ENCODE data around the gene FBXL7.

Gene FBXL7

GRCh38 chr5:15914638-15915037 is 414.7 kb downstream of the FBXL7 start:
- Histone ChIP-seq H3K9ac (ENCODE audit: low read length) (no peak overlapping the region), H3F3A (ENCODE audit: insufficient read depth, low read length) (no peaks in the 10 kb centered on the region), H4K20me1 (ENCODE audit: insufficient read depth, low read length) (no peaks in the 10 kb centered on the region), H2AFZ (ENCODE audit: low read length) (no peak overlapping the region), H3K27me3 (ENCODE audit: insufficient read depth, low read length) (no peaks in the 10 kb centered on the region), H3K4me2 (ENCODE audit: low read length) (no peak overlapping the region), H3K9me3 (ENCODE audit: low read length) (no peaks in the 10 kb centered on the region), H3K4me1 (ENCODE audit: insufficient read depth, low read length, severe bottlenecking) (no peaks in the 10 kb centered on the region), H3K79me2 (ENCODE audit: insufficient read depth, low read length) (no peaks in the 10 kb centered on the region), H3K9me2 (ENCODE audit: low read depth, low read length) (no peaks in the 10 kb centered on the region), H3K27ac (ENCODE audit: low read depth, low read length, poor library complexity, severe bottlenecking) (no peak overlapping the region), H3K4me3 (ENCODE audit: low read depth, low read length, poor library complexity, severe bottlenecking) (no peak overlapping the region), H3K36me3 (ENCODE audit: insufficient read depth, low read length) (no peaks in the 10 kb centered on the region)
- TF ChIP-seq EZH2 (IDR thresholded peaks at IDR 0.05; ENCODE audit: borderline replicate concordance, low read length) (no peak), CTCF (IDR thresholded peaks at IDR 0.05; ENCODE audit: low read length) (no peak)

GRCh38 chr5:15926586-15926985 is 426.6 kb downstream of the FBXL7 start:
- no peaks in the 10 kb centered on the region for H4K20me1 ChIP-seq (ENCODE audit: insufficient read depth, low read length)
- TF ChIP-seq CTCF (IDR thresholded peaks at IDR 0.05; ENCODE audit: low read length) (no peak), EZH2 (IDR thresholded peaks at IDR 0.05; ENCODE audit: borderline replicate concordance, low read length) (no peak)
- no peak overlapping the region for H3K4me2 ChIP-seq (ENCODE audit: low read length)
- H3K4me1 ChIP-seq (ENCODE audit: insufficient read depth, low read length, severe bottlenecking), result no peaks in the 10 kb centered on the region
- no peaks in the 10 kb centered on the region for H3K79me2 ChIP-seq (ENCODE audit: insufficient read depth, low read length)
- H2AFZ ChIP-seq (ENCODE audit: low read length), result no peak overlapping the region
- H3K27ac ChIP-seq (ENCODE audit: low read depth, low read length, poor library complexity, severe bottlenecking), result no peak overlapping the region
- no peak overlapping the region for H3K4me3 ChIP-seq (ENCODE audit: low read depth, low read length, poor library complexity, severe bottlenecking)
- no peaks in the 10 kb centered on the region for H3K27me3 ChIP-seq (ENCODE audit: insufficient read depth, low read length)
- no peaks in the 10 kb centered on the region for H3K9me2 ChIP-seq (ENCODE audit: low read depth, low read length)
- H3K9me3 ChIP-seq (ENCODE audit: low read length), result no peaks in the 10 kb centered on the region
- no peak overlapping the region for H3K9ac ChIP-seq (ENCODE audit: low read length)
- no peaks in the 10 kb centered on the region for H3K36me3 ChIP-seq (ENCODE audit: insufficient read depth, low read length)
- no peaks in the 10 kb centered on the region for H3F3A ChIP-seq (ENCODE audit: insufficient read depth, low read length)

GRCh38 chr5:15927710-15928380 is 427.9 kb downstream of the FBXL7 start:
- Histone ChIP-seq H3K36me3 (ENCODE audit: insufficient read depth, low read length) (no peaks in the 10 kb centered on the region), H3K4me3 (ENCODE audit: low read depth, low read length, poor library complexity, severe bottlenecking) (no peak overlapping the region), H3K9me3 (ENCODE audit: low read length) (no peaks in the 10 kb centered on the region), H3K79me2 (ENCODE audit: insufficient read depth, low read length) (no peaks in the 10 kb centered on the region), H3F3A (ENCODE audit: insufficient read depth, low read length) (no peaks in the 10 kb centered on the region), H3K4me1 (ENCODE audit: insufficient read depth, low read length, severe bottlenecking) (no peaks in the 10 kb centered on the region), H3K9ac (ENCODE audit: low read length) (no peak overlapping the region), H3K27me3 (ENCODE audit: insufficient read depth, low read length) (no peaks in the 10 kb centered on the region), H3K27ac (ENCODE audit: low read depth, low read length, poor library complexity, severe bottlenecking) (no peak overlapping the region), H3K9me2 (ENCODE audit: low read depth, low read length) (no peaks in the 10 kb centered on the region), H2AFZ (ENCODE audit: low read length) (no peak overlapping the region), H3K4me2 (ENCODE audit: low read length) (no peak overlapping the region), H4K20me1 (ENCODE audit: insufficient read depth, low read length) (no peaks in the 10 kb centered on the region)
- TF ChIP-seq CTCF (IDR thresholded peaks at IDR 0.05; ENCODE audit: low read length) (no peak), EZH2 (IDR thresholded peaks at IDR 0.05; ENCODE audit: borderline replicate concordance, low read length) (no peak)
